Neural cell (in vitro differentiated cells): ENCODE results near the gene SND1. TPM values are rescaled to one million over a fixed set of nuclear protein-coding genes. Genes with fewer than 3 reads are reported as not detected.

ENCODE experiments used
- H2AFZ ChIP-seq: fragments of 200-600, 300-800 bp; sonication (generic), shearing (Covaris generic); 2 replicates; pipeline ENCODE4 v1.6.0; 2014; ENCODE audit warnings: low read depth, mild to moderate bottlenecking, antibody characterized with exemption, low read length, moderate library complexity
- H3F3A ChIP-seq: fragments of 200-600 bp; shearing (Covaris generic); 2 replicates; pipeline ENCODE4 v1.6.1; 2016; ENCODE audit warnings: mild to moderate bottlenecking, moderate library complexity, mixed read lengths, antibody characterized with exemption, low read length; ENCODE audit not compliant: insufficient read depth, poor library complexity, severe bottlenecking
- H3K27ac ChIP-seq: fragments of 200-600, 300-800 bp; sonication (generic), shearing (Covaris generic); 2 replicates; pipeline ENCODE4 v1.5.1; 2014; ENCODE audit warnings: mild to moderate bottlenecking, low read length, moderate library complexity
- H3K27me3 ChIP-seq: fragments of 300-800, 200-600 bp; sonication (generic), shearing (Covaris generic); 2 replicates; pipeline ENCODE4 v1.6.0; 2014; ENCODE audit warnings: mild to moderate bottlenecking, low read depth, low read length, moderate library complexity; ENCODE audit not compliant: insufficient read depth
- H3K36me3 ChIP-seq: fragments of 300-800, 200-600 bp; sonication (generic), shearing (Covaris generic); 2 replicates; pipeline ENCODE4 v1.5.1; 2014; ENCODE audit warnings: mild to moderate bottlenecking, antibody characterized with exemption, low read length, moderate library complexity; ENCODE audit not compliant: insufficient read depth
- H3K4me2 ChIP-seq: fragments of 300-800, 200-600 bp; sonication (generic), shearing (Covaris generic); 2 replicates; pipeline ENCODE4 v1.6.0; 2014; ENCODE audit warnings: mild to moderate bottlenecking, low read length
- H3K4me3 ChIP-seq: fragments of 300-800, 200-600 bp; sonication (generic), shearing (Covaris generic); 2 replicates; pipeline ENCODE4 v1.5.1; 2014; ENCODE audit warnings: mild to moderate bottlenecking, low read length, moderate library complexity
- H3K79me2 ChIP-seq: fragments of 200-600 bp; shearing (Covaris generic); replicated peaks from 2 replicates; pipeline ENCODE4 v1.6.0; 2014; ENCODE audit warnings: mild to moderate bottlenecking, low read length, moderate library complexity; ENCODE audit not compliant: insufficient read depth
- H3K9ac ChIP-seq: fragments of 300-800, 200-600 bp; sonication (generic), shearing (Covaris generic); 2 replicates; pipeline ENCODE4 v1.6.1; 2016; ENCODE audit warnings: mild to moderate bottlenecking, low read length, mixed read lengths
- H3K9me2 ChIP-seq: fragments of 200-600 bp; shearing (Covaris generic); 2 replicates; pipeline ENCODE4 v1.6.1; 2016; ENCODE audit warnings: mild to moderate bottlenecking, low read length, mixed read lengths; ENCODE audit not compliant: insufficient read depth
- H3K9me3 ChIP-seq: fragments of 200-600, 300-800 bp; sonication (generic), shearing (Covaris generic); 2 replicates; pipeline ENCODE4 v1.6.1; 2016; ENCODE audit warnings: mild to moderate bottlenecking, mixed run types, low read length, moderate library complexity, mixed read lengths
- H4K20me1 ChIP-seq: fragments of 200-600 bp; shearing (Covaris generic); 2 replicates; pipeline ENCODE4 v1.6.1; 2016; ENCODE audit warnings: mild to moderate bottlenecking, mixed run types; ENCODE audit not compliant: insufficient read depth
- EP300 ChIP-seq: fragments of 450-650 bp; conservative IDR thresholded peaks from 2 replicates; pipeline ENCODE4 v1.6.1; 2014; ENCODE audit warnings: antibody characterized with exemption, mild to moderate bottlenecking, moderate library complexity; ENCODE audit not compliant: poor library complexity, severe bottlenecking
- EZH2 ChIP-seq: fragments of 200-600, 300-800 bp; shearing (Covaris generic), sonication (generic); IDR thresholded peaks from 2 replicates; pipeline ENCODE4 v1.6.1; 2014; ENCODE audit warnings: antibody characterized with exemption, low read length, borderline replicate concordance, mild to moderate bottlenecking; ENCODE audit not compliant: insufficient read depth, poor library complexity, severe bottlenecking
- MXI1 ChIP-seq: fragments of 450-650 bp; conservative IDR thresholded peaks from 2 replicates; pipeline ENCODE4 v1.6.1; 2014; ENCODE audit warnings: antibody characterized with exemption, mild to moderate bottlenecking; ENCODE audit not compliant: poor library complexity, severe bottlenecking
- POLR2AphosphoS5 ChIP-seq: IDR thresholded peaks from 2 replicates; pipeline ENCODE4 v1.6.1; 2012
- RAD21 ChIP-seq: fragments of 450-650 bp; conservative IDR thresholded peaks from 2 replicates; pipeline ENCODE4 v1.6.1; 2014; ENCODE audit warnings: antibody characterized with exemption, mild to moderate bottlenecking, moderate library complexity
- SMC3 ChIP-seq: fragments of 450-650 bp; conservative IDR thresholded peaks from 2 replicates; pipeline ENCODE4 v1.6.1; 2014; ENCODE audit warnings: antibody characterized with exemption, mild to moderate bottlenecking, moderate library complexity; ENCODE audit not compliant: poor library complexity
- TAF1 ChIP-seq: IDR thresholded peaks from 2 replicates; pipeline ENCODE4 v1.6.1; 2012; ENCODE audit warnings: low read depth
- polyA plus RNA-seq: library from polyadenylated mRNA; depleted of rRNA; stranded (reverse); fragments of >200 nt; gene quantifications from 2 replicates; pipeline ENCODE4 v1.2.3, GENCODE V29; 2014
- TF ChIP-seq, protein P1 (sequence below): fragments of 450-650 bp; IDR thresholded peaks from 2 replicates; pipeline ENCODE4 v1.5.1; 2014; ENCODE audit warnings: antibody characterized with exemption, mild to moderate bottlenecking, moderate library complexity; ENCODE audit not compliant: poor library complexity, severe bottlenecking
- TF ChIP-seq, protein P2 (sequence below): IDR thresholded peaks from 2 replicates; pipeline ENCODE4 v1.6.1; 2012; ENCODE audit warnings: borderline replicate concordance

Gene SND1
- polyA plus RNA-seq, 1 donor from 2014 or later = 37.4 TPM

DNA sequence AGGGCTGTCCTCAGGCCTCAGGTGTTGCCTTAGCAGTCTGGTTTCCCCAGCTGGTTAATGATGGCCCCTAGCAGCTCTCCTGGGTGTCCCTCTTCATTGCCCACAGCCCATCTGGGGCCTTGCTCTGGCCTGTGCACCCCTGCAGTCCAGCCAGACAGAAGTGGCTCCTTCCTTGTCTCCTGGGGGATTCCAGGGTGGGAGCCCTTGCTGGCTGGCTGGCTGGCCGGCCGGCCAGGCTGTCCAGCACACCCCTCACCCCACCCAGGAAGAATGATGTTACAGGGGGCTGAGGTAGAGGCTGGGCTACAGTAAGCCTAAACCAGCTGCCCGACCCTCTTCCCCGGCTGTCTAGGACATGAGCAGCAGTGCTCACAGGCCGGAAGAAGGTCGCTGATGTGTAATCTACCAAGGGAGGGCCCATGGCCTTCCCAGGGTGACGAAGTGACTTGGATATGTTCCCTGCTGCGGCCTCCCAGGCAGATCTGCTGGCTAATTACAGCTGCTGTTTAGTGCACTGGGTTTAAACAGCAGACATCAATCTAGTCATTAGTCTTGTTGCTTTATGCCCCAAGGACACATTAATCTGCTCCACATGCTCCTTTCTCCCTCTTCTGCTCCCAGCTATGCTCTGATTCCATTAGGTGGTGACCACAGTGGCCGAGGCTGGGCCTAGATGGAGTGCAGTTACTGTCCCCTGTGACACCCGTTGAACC is 433.1 kb downstream of the SND1 start:
- Histone ChIP-seq H3K4me2 (no peak overlapping the region), H3K27ac (no peak overlapping the region), H2AFZ (no peak overlapping the region), H3K36me3 (no peaks in the 10 kb centered on the region), H4K20me1 (no peaks in the 10 kb centered on the region), H3K4me3 (no peak overlapping the region), H3K9me3 (no peaks in the 10 kb centered on the region), H3K9ac (no peak overlapping the region), H3K9me2 (no peaks in the 10 kb centered on the region), H3K79me2 (no peaks in the 10 kb centered on the region), H3K27me3 (no peaks in the 10 kb centered on the region), H3F3A (no peaks in the 10 kb centered on the region)
- no peak for TF ChIP-seq SMC3
- TF ChIP-seq, protein P1, sequence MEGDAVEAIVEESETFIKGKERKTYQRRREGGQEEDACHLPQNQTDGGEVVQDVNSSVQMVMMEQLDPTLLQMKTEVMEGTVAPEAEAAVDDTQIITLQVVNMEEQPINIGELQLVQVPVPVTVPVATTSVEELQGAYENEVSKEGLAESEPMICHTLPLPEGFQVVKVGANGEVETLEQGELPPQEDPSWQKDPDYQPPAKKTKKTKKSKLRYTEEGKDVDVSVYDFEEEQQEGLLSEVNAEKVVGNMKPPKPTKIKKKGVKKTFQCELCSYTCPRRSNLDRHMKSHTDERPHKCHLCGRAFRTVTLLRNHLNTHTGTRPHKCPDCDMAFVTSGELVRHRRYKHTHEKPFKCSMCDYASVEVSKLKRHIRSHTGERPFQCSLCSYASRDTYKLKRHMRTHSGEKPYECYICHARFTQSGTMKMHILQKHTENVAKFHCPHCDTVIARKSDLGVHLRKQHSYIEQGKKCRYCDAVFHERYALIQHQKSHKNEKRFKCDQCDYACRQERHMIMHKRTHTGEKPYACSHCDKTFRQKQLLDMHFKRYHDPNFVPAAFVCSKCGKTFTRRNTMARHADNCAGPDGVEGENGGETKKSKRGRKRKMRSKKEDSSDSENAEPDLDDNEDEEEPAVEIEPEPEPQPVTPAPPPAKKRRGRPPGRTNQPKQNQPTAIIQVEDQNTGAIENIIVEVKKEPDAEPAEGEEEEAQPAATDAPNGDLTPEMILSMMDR = no peak

DNA sequence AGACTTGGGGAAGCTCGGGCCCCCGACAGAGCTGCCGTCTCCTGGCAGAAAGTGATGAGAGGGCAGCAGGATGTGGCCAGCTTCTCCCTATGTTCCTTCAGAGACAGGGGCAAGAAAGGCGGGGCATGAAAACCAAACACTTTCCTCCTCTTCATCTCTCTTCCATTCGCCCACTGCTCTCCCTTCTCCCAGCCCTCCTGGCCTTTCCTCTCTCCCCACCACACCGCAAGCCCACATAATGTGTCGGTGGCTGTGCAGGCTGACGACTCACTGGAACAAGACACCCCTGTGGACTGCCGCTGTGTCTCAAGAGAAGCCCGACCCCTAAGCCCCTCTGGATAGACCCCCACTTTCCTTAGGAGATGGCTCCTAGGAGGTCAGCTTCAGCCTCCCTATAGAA is 438.5 kb downstream of the SND1 start:
- Histone ChIP-seq H3F3A (no peaks in the 10 kb centered on the region), H3K9ac (no peak overlapping the region), H2AFZ (no peak overlapping the region), H3K36me3 (no peaks in the 10 kb centered on the region), H4K20me1 (no peaks in the 10 kb centered on the region), H3K4me2 (no peak overlapping the region), H3K9me3 (no peaks in the 10 kb centered on the region), H3K79me2 (no peaks in the 10 kb centered on the region), H3K27me3 (no peaks in the 10 kb centered on the region), H3K9me2 (no peaks in the 10 kb centered on the region), H3K4me3 (no peak overlapping the region), H3K27ac (no peak overlapping the region)
- TF ChIP-seq EZH2 (no peak), SMC3 (no peak), EP300 (no peak), MXI1 (no peak), TAF1 (no peak), RAD21 (no peak), POLR2AphosphoS5 (no peak)
- TF ChIP-seq, protein P1 = no peak
- TF ChIP-seq, protein P2, sequence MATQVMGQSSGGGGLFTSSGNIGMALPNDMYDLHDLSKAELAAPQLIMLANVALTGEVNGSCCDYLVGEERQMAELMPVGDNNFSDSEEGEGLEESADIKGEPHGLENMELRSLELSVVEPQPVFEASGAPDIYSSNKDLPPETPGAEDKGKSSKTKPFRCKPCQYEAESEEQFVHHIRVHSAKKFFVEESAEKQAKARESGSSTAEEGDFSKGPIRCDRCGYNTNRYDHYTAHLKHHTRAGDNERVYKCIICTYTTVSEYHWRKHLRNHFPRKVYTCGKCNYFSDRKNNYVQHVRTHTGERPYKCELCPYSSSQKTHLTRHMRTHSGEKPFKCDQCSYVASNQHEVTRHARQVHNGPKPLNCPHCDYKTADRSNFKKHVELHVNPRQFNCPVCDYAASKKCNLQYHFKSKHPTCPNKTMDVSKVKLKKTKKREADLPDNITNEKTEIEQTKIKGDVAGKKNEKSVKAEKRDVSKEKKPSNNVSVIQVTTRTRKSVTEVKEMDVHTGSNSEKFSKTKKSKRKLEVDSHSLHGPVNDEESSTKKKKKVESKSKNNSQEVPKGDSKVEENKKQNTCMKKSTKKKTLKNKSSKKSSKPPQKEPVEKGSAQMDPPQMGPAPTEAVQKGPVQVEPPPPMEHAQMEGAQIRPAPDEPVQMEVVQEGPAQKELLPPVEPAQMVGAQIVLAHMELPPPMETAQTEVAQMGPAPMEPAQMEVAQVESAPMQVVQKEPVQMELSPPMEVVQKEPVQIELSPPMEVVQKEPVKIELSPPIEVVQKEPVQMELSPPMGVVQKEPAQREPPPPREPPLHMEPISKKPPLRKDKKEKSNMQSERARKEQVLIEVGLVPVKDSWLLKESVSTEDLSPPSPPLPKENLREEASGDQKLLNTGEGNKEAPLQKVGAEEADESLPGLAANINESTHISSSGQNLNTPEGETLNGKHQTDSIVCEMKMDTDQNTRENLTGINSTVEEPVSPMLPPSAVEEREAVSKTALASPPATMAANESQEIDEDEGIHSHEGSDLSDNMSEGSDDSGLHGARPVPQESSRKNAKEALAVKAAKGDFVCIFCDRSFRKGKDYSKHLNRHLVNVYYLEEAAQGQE = no peak
